ENCODE data around the gene GPD1. TPM values are rescaled to one million over a fixed set of nuclear protein-coding genes. Genes with fewer than 3 reads are reported as not detected.

GPD1 gene
- 1.4 TPM in 1 of 2 replicates, not detected in the other for total RNA-seq (ENCODE audit: low replicate concordance)

DNA sequence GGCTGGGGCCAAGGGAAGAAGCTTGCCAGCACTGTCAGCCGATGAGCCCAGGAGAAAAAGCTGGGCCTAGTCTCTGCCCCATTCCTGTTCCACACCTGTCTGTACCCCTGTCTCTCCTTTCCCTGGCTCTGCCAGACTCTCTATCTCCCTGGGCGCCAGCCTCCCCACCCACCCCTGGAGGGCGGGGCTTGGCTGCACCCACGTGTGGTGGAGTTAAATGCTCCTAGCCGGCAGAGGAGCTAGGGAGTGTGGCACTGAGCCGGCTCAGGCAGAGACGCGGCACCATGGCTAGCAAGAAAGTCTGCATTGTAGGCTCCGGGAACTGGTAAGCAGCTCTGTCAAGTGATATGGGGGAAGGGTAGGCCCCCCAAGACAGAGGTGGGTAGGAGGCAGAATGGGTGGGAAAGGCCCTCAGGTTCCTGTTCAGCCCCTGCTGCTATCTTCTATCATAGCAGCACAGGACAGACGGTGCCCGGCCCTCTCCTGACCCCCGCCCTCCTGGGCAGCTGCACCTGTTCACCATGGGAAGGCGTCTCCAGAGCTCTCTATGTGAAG lies at the start of gene GPD1:
Gene GPD1 (plus strand): TSS at position 242 of the 555 bp plus-strand sequence. CDS start 43 bp downstream, at position 285.
- Histone ChIP-seq H3K4me1 (peaks cover 8% of the 10 kb centered on the region), H3K36me3 (no peaks in the 10 kb centered on the region), H3K4me3 (no peak within 1 kb of the TSS), H2AFZ (replicated peaks) (no peak within 1 kb of the TSS), H3K4me2 (no peak within 1 kb of the TSS), H3K9me3 (ENCODE audit: low read depth) (no peaks in the 10 kb centered on the region), H3K79me2 (ENCODE audit: low read depth) (no peaks in the 10 kb centered on the region), H3F3A (ENCODE audit: low read depth) (peaks cover 31% of the 10 kb centered on the region), H3K9ac (no peak within 1 kb of the TSS), H3K27me3 (no peaks in the 10 kb centered on the region), H3K27ac (no peak within 1 kb of the TSS), H4K20me1 (ENCODE audit: low read depth) (peaks cover 10% of the 10 kb centered on the region)
- H3K27ac Mint-ChIP-seq: peak within 1 kb of the TSS; percentile 37
- peaks cover 35% of the 10 kb centered on the region for H3K4me1 Mint-ChIP-seq
- no peaks in the 10 kb centered on the region for H3K9me3 Mint-ChIP-seq
- peak; percentile 68 for DNase-seq (ENCODE audit: low spot score)
- H3K36me3 Mint-ChIP-seq: peaks cover 16% of the 10 kb centered on the region
- H3K27me3 Mint-ChIP-seq (ENCODE audit: insufficient read depth, low read depth): peaks cover 7% of the 10 kb centered on the region
- H3K4me3 Mint-ChIP-seq: no peak within 1 kb of the TSS
- TF ChIP-seq EZH2phosphoT487 (IDR thresholded peaks at IDR 0.05): no peak
- TF ChIP-seq, protein P1, sequence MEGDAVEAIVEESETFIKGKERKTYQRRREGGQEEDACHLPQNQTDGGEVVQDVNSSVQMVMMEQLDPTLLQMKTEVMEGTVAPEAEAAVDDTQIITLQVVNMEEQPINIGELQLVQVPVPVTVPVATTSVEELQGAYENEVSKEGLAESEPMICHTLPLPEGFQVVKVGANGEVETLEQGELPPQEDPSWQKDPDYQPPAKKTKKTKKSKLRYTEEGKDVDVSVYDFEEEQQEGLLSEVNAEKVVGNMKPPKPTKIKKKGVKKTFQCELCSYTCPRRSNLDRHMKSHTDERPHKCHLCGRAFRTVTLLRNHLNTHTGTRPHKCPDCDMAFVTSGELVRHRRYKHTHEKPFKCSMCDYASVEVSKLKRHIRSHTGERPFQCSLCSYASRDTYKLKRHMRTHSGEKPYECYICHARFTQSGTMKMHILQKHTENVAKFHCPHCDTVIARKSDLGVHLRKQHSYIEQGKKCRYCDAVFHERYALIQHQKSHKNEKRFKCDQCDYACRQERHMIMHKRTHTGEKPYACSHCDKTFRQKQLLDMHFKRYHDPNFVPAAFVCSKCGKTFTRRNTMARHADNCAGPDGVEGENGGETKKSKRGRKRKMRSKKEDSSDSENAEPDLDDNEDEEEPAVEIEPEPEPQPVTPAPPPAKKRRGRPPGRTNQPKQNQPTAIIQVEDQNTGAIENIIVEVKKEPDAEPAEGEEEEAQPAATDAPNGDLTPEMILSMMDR (IDR thresholded peaks at IDR 0.05): no peak
- no peak for TF ChIP-seq EZH2 (IDR thresholded peaks at IDR 0.05)

DNA sequence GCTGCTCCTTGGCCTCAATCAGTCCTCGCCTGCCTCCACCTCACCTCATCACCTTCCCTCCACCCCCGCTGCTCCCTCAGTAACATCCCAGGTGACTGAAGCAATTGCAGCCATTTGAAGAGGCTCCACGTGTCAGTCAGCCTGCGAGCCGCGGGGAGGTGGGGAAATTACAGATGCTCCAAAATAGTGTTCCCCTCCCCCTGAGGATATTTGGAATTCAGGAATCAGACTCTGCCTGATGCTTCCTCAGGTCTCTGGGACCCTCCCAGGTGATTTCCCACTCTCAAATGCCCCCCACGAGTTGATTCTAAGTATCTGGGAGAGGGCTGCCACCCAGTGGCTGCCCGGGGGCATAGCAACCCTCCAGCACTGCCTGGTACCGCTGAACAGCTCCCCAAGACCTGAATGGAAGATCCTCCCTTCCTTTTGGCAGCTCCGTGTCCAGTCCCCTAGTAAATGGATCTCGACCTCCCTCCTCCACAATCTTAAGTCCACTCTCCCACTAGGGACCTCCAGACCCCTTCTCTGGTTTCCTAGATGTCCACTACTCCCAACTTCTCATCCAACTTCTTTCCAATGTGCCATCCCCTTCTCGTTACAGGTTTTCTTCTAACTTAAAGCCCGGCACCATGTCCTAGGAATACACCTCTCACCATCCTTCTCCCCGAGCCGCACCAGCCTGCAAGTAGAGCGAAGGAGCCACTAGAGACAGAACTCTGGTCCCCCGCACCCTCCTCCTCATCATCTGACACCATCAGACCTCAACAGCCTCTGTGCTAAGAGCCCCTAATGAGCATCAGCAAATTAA lies 47.8 kb upstream of the GPD1 start:
- no peaks in the 10 kb centered on the region for H3K9me3 ChIP-seq (ENCODE audit: low read depth)
- peak; percentile 82 for DNase-seq (ENCODE audit: low spot score)
- no peaks in the 10 kb centered on the region for H3K9me3 Mint-ChIP-seq
- no peaks in the 10 kb centered on the region for H3K79me2 ChIP-seq (ENCODE audit: low read depth)
- peak overlapping the region; percentile 0 for H3K27ac Mint-ChIP-seq
- TF ChIP-seq EZH2 (IDR thresholded peaks at IDR 0.05) (no peak), EZH2phosphoT487 (IDR thresholded peaks at IDR 0.05) (no peak)
- TF ChIP-seq, protein P1 (IDR thresholded peaks at IDR 0.05): peak; percentile 97
- peaks cover 19% of the 10 kb centered on the region for H3F3A ChIP-seq (ENCODE audit: low read depth)
- H3K27me3 ChIP-seq: peaks cover 97% of the 10 kb centered on the region
- H3K27me3 Mint-ChIP-seq (ENCODE audit: insufficient read depth, low read depth): peaks cover 35% of the 10 kb centered on the region
- peaks cover 10% of the 10 kb centered on the region for H3K36me3 Mint-ChIP-seq
- H3K36me3 ChIP-seq: no peaks in the 10 kb centered on the region
- H3K4me3 Mint-ChIP-seq: peak overlapping the region; percentile 96
- H3K27ac ChIP-seq: no peak overlapping the region
- peaks cover 31% of the 10 kb centered on the region for H3K4me1 Mint-ChIP-seq
- no peaks in the 10 kb centered on the region for H4K20me1 ChIP-seq (ENCODE audit: low read depth)
- no peak overlapping the region for H3K4me3 ChIP-seq
- peaks cover 14% of the 10 kb centered on the region for H3K4me1 ChIP-seq
- peak overlapping the region; percentile 99 for H3K4me2 ChIP-seq
- H3K9ac ChIP-seq: no peak overlapping the region
- no peak overlapping the region for H2AFZ ChIP-seq (replicated peaks)

DNA sequence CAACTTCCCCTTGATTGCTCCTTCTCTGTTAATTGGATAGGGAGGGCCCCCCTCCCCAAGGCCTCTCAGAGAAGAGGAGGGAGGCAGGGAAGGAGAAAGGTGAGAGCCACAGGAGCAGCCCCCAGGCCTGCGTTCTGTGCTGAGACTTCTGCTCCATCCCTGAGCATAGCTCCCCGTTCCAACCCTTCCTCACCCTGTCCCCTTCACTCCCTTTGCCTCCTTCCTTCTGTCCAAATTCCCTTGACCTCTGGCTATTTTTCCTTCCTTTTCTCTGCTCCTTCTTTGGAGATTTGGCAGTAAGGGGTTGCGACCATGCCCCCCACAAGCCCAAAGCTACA lies 47.2 kb upstream of the GPD1 start:
- H2AFZ ChIP-seq (replicated peaks): peak overlapping the region; percentile 97
- H3K4me3 ChIP-seq: peak overlapping the region; percentile 92

More for the DNA sequence above, 47.2 kb upstream of the GPD1 start:
- no peaks in the 10 kb centered on the region for H4K20me1 ChIP-seq (ENCODE audit: low read depth)
- Mint-ChIP-seq H3K9me3 (no peaks in the 10 kb centered on the region), H3K4me1 (peaks cover 25% of the 10 kb centered on the region), H3K27ac (peak overlapping the region; percentile 16), H3K27me3 (ENCODE audit: insufficient read depth, low read depth) (peaks cover 35% of the 10 kb centered on the region), H3K36me3 (peaks cover 10% of the 10 kb centered on the region), H3K4me3 (peak overlapping the region; percentile 96)
- H3F3A ChIP-seq (ENCODE audit: low read depth): peaks cover 14% of the 10 kb centered on the region
- peaks cover 9% of the 10 kb centered on the region for H3K4me1 ChIP-seq
- no peak overlapping the region for H3K9ac ChIP-seq
- no peak for DNase-seq (ENCODE audit: low spot score)
- no peaks in the 10 kb centered on the region for H3K79me2 ChIP-seq (ENCODE audit: low read depth)
- H3K27me3 ChIP-seq: peaks cover 97% of the 10 kb centered on the region
- no peak for TF ChIP-seq EZH2 (IDR thresholded peaks at IDR 0.05)
- TF ChIP-seq EZH2phosphoT487 (IDR thresholded peaks at IDR 0.05): no peak
- TF ChIP-seq, protein P1 (IDR thresholded peaks at IDR 0.05): no peak
- H3K9me3 ChIP-seq (ENCODE audit: low read depth): no peaks in the 10 kb centered on the region
- H3K4me2 ChIP-seq: peak overlapping the region; percentile 99
- no peaks in the 10 kb centered on the region for H3K36me3 ChIP-seq
- H3K27ac ChIP-seq: no peak overlapping the region
